Measurements from ENCODE around the gene CFAP210.

The CFAP210 gene

GRCh38 chr2:169734169-169734847, 40.1 kb upstream of the CFAP210 start:
- peak overlapping the region; percentile 55 to 81; a peak in 3 of 4 replicates for H3K4me3 ChIP-seq (ENCODE audit: low read depth in 1 of 2, low read length in 2 of 2)
- TF ChIP-seq EZH2 (IDR thresholded peaks at IDR 0.05; ENCODE audit: borderline replicate concordance, low read depth, low read length, severe bottlenecking), result no peak
- H3K79me2 ChIP-seq (ENCODE audit: insufficient read depth, low read length), result peaks cover 51% of the 10 kb centered on the region
- DNase-seq (peak; percentile 63), ATAC-seq (ENCODE audit: insufficient read depth, low read depth) (peak; percentile 52)
- H2AFZ ChIP-seq (ENCODE audit: low read depth, low read length), result peak overlapping the region; percentile 92
- H3K27ac ChIP-seq (ENCODE audit: low read length), result peak overlapping the region; percentile 80
- H3K27me3 ChIP-seq (ENCODE audit: insufficient read depth, low read length, poor library complexity), result no peaks in the 10 kb centered on the region
- peaks cover 13% of the 10 kb centered on the region for H3K36me3 ChIP-seq (ENCODE audit: insufficient read depth, low read length)
- H4K20me1 ChIP-seq (ENCODE audit: insufficient read depth, low read length), result peaks cover 16% of the 10 kb centered on the region; the same call in 1 of the 2 replicates
- H3K9me3 ChIP-seq (ENCODE audit: insufficient read depth, low read length, severe bottlenecking), result no peaks in the 10 kb centered on the region
- peaks cover 49% of the 10 kb centered on the region for H3K4me1 ChIP-seq (ENCODE audit: insufficient read depth, low read length)
- peak overlapping the region; percentile 93 for H3K4me2 ChIP-seq (ENCODE audit: insufficient read depth, low read length)
- peak overlapping the region; percentile 75 for H3K9ac ChIP-seq (ENCODE audit: low read depth, low read length)

- no peak for TF ChIP-seq EZH2 (IDR thresholded peaks at IDR 0.05; ENCODE audit: borderline replicate concordance, low read depth, low read length, severe bottlenecking)
- TF ChIP-seq CTCF (IDR thresholded peaks at IDR 0.05; ENCODE audit: borderline replicate concordance, extremely low read depth, low read length, poor library complexity, severe bottlenecking), result no peak
- no peaks in the 10 kb centered on the region for H3K9me3 ChIP-seq (ENCODE audit: insufficient read depth, low read length, severe bottlenecking)
- ATAC-seq (ENCODE audit: insufficient read depth, low read depth) (peak; percentile 59), DNase-seq (peak; percentile 58)
- peak overlapping the region; percentile 93 for H3K4me2 ChIP-seq (ENCODE audit: insufficient read depth, low read length)
- peaks cover 12% of the 10 kb centered on the region for H3K36me3 ChIP-seq (ENCODE audit: insufficient read depth, low read length)
- peak overlapping the region; percentile 51; the same call in 1 of the 2 replicates for H3K27ac ChIP-seq (ENCODE audit: low read length)
- no peaks in the 10 kb centered on the region for H3K27me3 ChIP-seq (ENCODE audit: insufficient read depth, low read length, poor library complexity)
- H3K4me3 ChIP-seq (ENCODE audit: low read depth in 1 of 2, low read length in 2 of 2), result peak overlapping the region in 1 of 2 experiments; percentile 81; a peak in 3 of 4 replicates
- peaks cover 12% of the 10 kb centered on the region; the same call in 1 of the 2 replicates for H4K20me1 ChIP-seq (ENCODE audit: insufficient read depth, low read length)
- peaks cover 39% of the 10 kb centered on the region for H3K79me2 ChIP-seq (ENCODE audit: insufficient read depth, low read length)
- peak overlapping the region; percentile 92 for H2AFZ ChIP-seq (ENCODE audit: low read depth, low read length)
- H3K4me1 ChIP-seq (ENCODE audit: insufficient read depth, low read length), result peaks cover 39% of the 10 kb centered on the region
- H3K9ac ChIP-seq (ENCODE audit: low read depth, low read length), result peak overlapping the region; percentile 75
These were observed 38.6 kb upstream of the CFAP210 start for GRCh38 chr2:169732583-169733358.

- TF ChIP-seq EZH2 (IDR thresholded peaks at IDR 0.05; ENCODE audit: borderline replicate concordance, low read depth, low read length, severe bottlenecking) (no peak), CTCF (IDR thresholded peaks at IDR 0.05; ENCODE audit: borderline replicate concordance, extremely low read depth, low read length, poor library complexity, severe bottlenecking) (no peak)
- H3K27me3 ChIP-seq (ENCODE audit: insufficient read depth, low read length, poor library complexity), result no peaks in the 10 kb centered on the region
- no peaks in the 10 kb centered on the region for H3K9me3 ChIP-seq (ENCODE audit: insufficient read depth, low read length, severe bottlenecking)
- H3K79me2 ChIP-seq (ENCODE audit: insufficient read depth, low read length), result peaks cover 34% of the 10 kb centered on the region
- H4K20me1 ChIP-seq (ENCODE audit: insufficient read depth, low read length), result peaks cover 10% of the 10 kb centered on the region; the same call in 1 of the 2 replicates
- peaks cover 9% of the 10 kb centered on the region for H3K36me3 ChIP-seq (ENCODE audit: insufficient read depth, low read length)
- ATAC-seq (ENCODE audit: insufficient read depth, low read depth), result no peak
- no peak overlapping the region for H3K27ac ChIP-seq (ENCODE audit: low read length)
- no peak overlapping the region for H3K4me3 ChIP-seq (ENCODE audit: low read depth in 1 of 2, low read length in 2 of 2)
- H3K4me2 ChIP-seq (ENCODE audit: insufficient read depth, low read length), result no peak overlapping the region
- H3K9ac ChIP-seq (ENCODE audit: low read depth, low read length), result no peak overlapping the region
- no peak for DNase-seq
- H3K4me1 ChIP-seq (ENCODE audit: insufficient read depth, low read length), result peaks cover 36% of the 10 kb centered on the region
- H2AFZ ChIP-seq (ENCODE audit: low read depth, low read length), result no peak overlapping the region
These were observed 37.9 kb upstream of the CFAP210 start for GRCh38 chr2:169732075-169732474.

- ATAC-seq (ENCODE audit: insufficient read depth, low read depth) (no peak), DNase-seq (no peak)
- Histone ChIP-seq H3K36me3 (ENCODE audit: insufficient read depth, low read length) (no peaks in the 10 kb centered on the region), H3K4me2 (ENCODE audit: insufficient read depth, low read length) (no peak overlapping the region), H3K79me2 (ENCODE audit: insufficient read depth, low read length) (peaks cover 5% of the 10 kb centered on the region; the same call in 1 of the 2 replicates), H2AFZ (ENCODE audit: low read depth, low read length) (no peak overlapping the region), H3K4me1 (ENCODE audit: insufficient read depth, low read length) (peaks cover 9% of the 10 kb centered on the region), H3K27me3 (ENCODE audit: insufficient read depth, low read length, poor library complexity) (no peaks in the 10 kb centered on the region), H3K9ac (ENCODE audit: low read depth, low read length) (no peak overlapping the region), H4K20me1 (ENCODE audit: insufficient read depth, low read length) (no peaks in the 10 kb centered on the region), H3K27ac (ENCODE audit: low read length) (no peak overlapping the region), H3K4me3 (ENCODE audit: low read depth in 1 of 2, low read length in 2 of 2) (no peak overlapping the region), H3K9me3 (ENCODE audit: insufficient read depth, low read length, severe bottlenecking) (no peaks in the 10 kb centered on the region)
- TF ChIP-seq EZH2 (IDR thresholded peaks at IDR 0.05; ENCODE audit: borderline replicate concordance, low read depth, low read length, severe bottlenecking) (no peak), CTCF (IDR thresholded peaks at IDR 0.05; ENCODE audit: borderline replicate concordance, extremely low read depth, low read length, poor library complexity, severe bottlenecking) (no peak)
These were observed 35.0 kb upstream of the CFAP210 start for GRCh38 chr2:169729274-169729605.
